ENCODE data around the gene GOSR2. TPM values are rescaled to one million over a fixed set of nuclear protein-coding genes. Genes with fewer than 3 reads are reported as not detected.
A peak's percentile ranks its signal among the peaks of the same experiment; 100 is the strongest.
"Not testable (repeated sequence)": the region's sequence is repeated elsewhere in the genome, so short reads cannot be mapped to it uniquely, and the experiment has no call there.

The GOSR2 gene
- total RNA-seq, 1 donor from 2014 or later = 55.2 TPM

GRCh38 chr17:46911311-46911710, 11.6 kb upstream of the GOSR2 start:
- no peak overlapping the region for H3K27ac ChIP-seq
- DNase-seq (no peak), ATAC-seq (no peak)
- H3K27me3 ChIP-seq (ENCODE audit: low read depth) = no peaks in the 10 kb centered on the region
- no peaks in the 10 kb centered on the region for H3K36me3 ChIP-seq
- no peaks in the 10 kb centered on the region for H3K9me3 ChIP-seq
- no peaks in the 10 kb centered on the region for H3K4me1 ChIP-seq
- intact Hi-C loops (cut with DNase I) = no loop called here
- TF ChIP-seq CTCF (IDR thresholded peaks at IDR 0.05) = no peak
- H3K4me3 ChIP-seq = no peak overlapping the region

GRCh38 chr17:46915596-46915995, 7.4 kb upstream of the GOSR2 start:
- H3K27ac ChIP-seq = no peak overlapping the region
- no peak for TF ChIP-seq CTCF (IDR thresholded peaks at IDR 0.05)
- intact Hi-C loops (cut with DNase I) = no loop called here
- H3K4me3 ChIP-seq = no peak overlapping the region
- H3K27me3 ChIP-seq (ENCODE audit: low read depth) = no peaks in the 10 kb centered on the region
- no peak for ATAC-seq
- no peaks in the 10 kb centered on the region for H3K4me1 ChIP-seq
- H3K9me3 ChIP-seq = no peaks in the 10 kb centered on the region
- no peaks in the 10 kb centered on the region for H3K36me3 ChIP-seq
- no peak for DNase-seq

- no peak for TF ChIP-seq CTCF (IDR thresholded peaks at IDR 0.05)
- Histone ChIP-seq H3K27me3 (ENCODE audit: low read depth) (no peaks in the 10 kb centered on the region), H3K4me3 (no peak overlapping the region), H3K9me3 (no peaks in the 10 kb centered on the region), H3K36me3 (no peaks in the 10 kb centered on the region), H3K4me1 (no peaks in the 10 kb centered on the region), H3K27ac (no peak overlapping the region)
- ATAC-seq (no peak), DNase-seq (no peak)
- intact Hi-C loops (cut with DNase I) = no loop called here
These were observed 6.7 kb upstream of the GOSR2 start for GRCh38 chr17:46916211-46916610.

GRCh38 chr17:46916623-46917022, 6.3 kb upstream of the GOSR2 start:
- ATAC-seq = no peak
- Histone ChIP-seq H3K27ac (no peak overlapping the region), H3K9me3 (no peaks in the 10 kb centered on the region)

GRCh38 chr17:46917041-46917440, 5.9 kb upstream of the GOSR2 start:
- TF ChIP-seq CTCF (IDR thresholded peaks at IDR 0.05) = no peak
- H3K27ac ChIP-seq = no peak overlapping the region
- H3K36me3 ChIP-seq = no peaks in the 10 kb centered on the region
- no peak for ATAC-seq
- no peak for DNase-seq
- H3K27me3 ChIP-seq (ENCODE audit: low read depth) = no peaks in the 10 kb centered on the region
- no peaks in the 10 kb centered on the region for H3K4me1 ChIP-seq
- no peak overlapping the region for H3K4me3 ChIP-seq
- H3K9me3 ChIP-seq = no peaks in the 10 kb centered on the region
- intact Hi-C loops (cut with DNase I) = no loop called here

More at GRCh38 chr17:46916623-46917022, 6.3 kb upstream of the GOSR2 start:
- no peaks in the 10 kb centered on the region for H3K36me3 ChIP-seq
- H3K4me1 ChIP-seq = no peaks in the 10 kb centered on the region
- TF ChIP-seq CTCF (IDR thresholded peaks at IDR 0.05) = no peak
- intact Hi-C loops (cut with DNase I) = no loop called here
- DNase-seq = no peak
- no peaks in the 10 kb centered on the region for H3K27me3 ChIP-seq (ENCODE audit: low read depth)
- no peak overlapping the region for H3K4me3 ChIP-seq

GRCh38 chr17:46917516-46917915, 5.4 kb upstream of the GOSR2 start:
- Histone ChIP-seq H3K4me3 (no peak overlapping the region), H3K36me3 (no peaks in the 10 kb centered on the region), H3K27me3 (ENCODE audit: low read depth) (no peaks in the 10 kb centered on the region), H3K27ac (no peak overlapping the region), H3K4me1 (no peaks in the 10 kb centered on the region), H3K9me3 (no peaks in the 10 kb centered on the region)
- TF ChIP-seq CTCF (IDR thresholded peaks at IDR 0.05) = no peak
- DNase-seq (no peak), ATAC-seq (no peak)
- intact Hi-C loops (cut with DNase I) = no loop called here

GRCh38 chr17:46921962-46922361, 998 bp upstream of the GOSR2 start:
- H3K27ac ChIP-seq; H3K36me3 ChIP-seq; intact Hi-C loops (cut with DNase I); H3K27me3 ChIP-seq (ENCODE audit: low read depth); DNase-seq; H3K9me3 ChIP-seq; ATAC-seq: not testable (repeated sequence)
- H3K4me1 ChIP-seq = peaks cover 32% of the 10 kb centered on the region
- H3K4me3 ChIP-seq = peak overlapping the region; percentile 96

Data from lower lobe of right lung (tissue), 2 donors.